NB4 (cell line): ENCODE results near the gene GPSM3.

Experiments
- CTCF ChIP-seq: IDR thresholded peaks from one replicate; pipeline ENCODE4 v1.5.1; 2012; ENCODE audit warnings: low read depth, low read length
- MAX ChIP-seq: IDR thresholded peaks from 2 replicates; pipeline ENCODE4 v1.6.1; 2011; ENCODE audit warnings: low read depth, low read length
- MYC ChIP-seq: IDR thresholded peaks from 2 replicates; pipeline ENCODE4 v1.6.1; 2011; ENCODE audit warnings: low read depth, low read length
- POLR2A ChIP-seq: IDR thresholded peaks from 2 replicates; pipeline ENCODE4 v1.6.1; 2011; ENCODE audit warnings: mild to moderate bottlenecking; ENCODE audit not compliant: insufficient read length; ENCODE audit errors: extremely low read depth

- no peak for TF ChIP-seq MAX
- TF ChIP-seq CTCF = no peak
- no peak for TF ChIP-seq POLR2A
- no peak for TF ChIP-seq MYC
These were observed 24.6 kb downstream of the GPSM3 start for GRCh38 chr6:32167761-32168262.
